ENCODE results near the gene FILIP1L.

Gene FILIP1L

DNA sequence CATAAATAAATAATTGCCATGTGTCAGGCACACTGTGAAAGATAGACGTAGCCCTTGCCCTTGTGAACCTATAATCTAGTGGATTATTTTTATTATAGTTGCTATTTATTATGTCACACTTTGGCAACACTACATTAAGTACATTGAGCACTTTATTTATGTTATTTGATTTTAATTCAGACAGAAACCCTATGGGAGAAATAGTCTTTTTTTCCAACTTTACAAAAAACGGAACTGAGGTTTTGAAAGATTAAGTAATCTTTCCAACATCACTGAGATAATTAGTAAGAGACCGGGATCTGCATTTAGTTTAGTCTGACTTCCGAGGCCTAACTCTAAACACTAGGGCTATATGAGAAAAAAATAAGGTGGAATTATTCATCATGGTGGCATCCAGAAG, 2.8 kb upstream of the FILIP1L start:
- no peaks in the 10 kb centered on the region for H3K36me3 ChIP-seq (replicated peaks)
- no peaks in the 10 kb centered on the region for H3K27me3 ChIP-seq (replicated peaks)
- no peak for TF ChIP-seq CTCF (IDR thresholded peaks at IDR 0.05; ENCODE audit: low read depth, low read length, missing control alignments)
- no peak overlapping the region for H3K27ac ChIP-seq
- no peak overlapping the region for H3K4me3 ChIP-seq (ENCODE audit: low read depth, low read length)
- no peak for DNase-seq
- in situ Hi-C loops (cut with HindIII; ENCODE audit: low pct_ligation_motif_present, low sequenced_read_pairs) = no loop called here

DNA sequence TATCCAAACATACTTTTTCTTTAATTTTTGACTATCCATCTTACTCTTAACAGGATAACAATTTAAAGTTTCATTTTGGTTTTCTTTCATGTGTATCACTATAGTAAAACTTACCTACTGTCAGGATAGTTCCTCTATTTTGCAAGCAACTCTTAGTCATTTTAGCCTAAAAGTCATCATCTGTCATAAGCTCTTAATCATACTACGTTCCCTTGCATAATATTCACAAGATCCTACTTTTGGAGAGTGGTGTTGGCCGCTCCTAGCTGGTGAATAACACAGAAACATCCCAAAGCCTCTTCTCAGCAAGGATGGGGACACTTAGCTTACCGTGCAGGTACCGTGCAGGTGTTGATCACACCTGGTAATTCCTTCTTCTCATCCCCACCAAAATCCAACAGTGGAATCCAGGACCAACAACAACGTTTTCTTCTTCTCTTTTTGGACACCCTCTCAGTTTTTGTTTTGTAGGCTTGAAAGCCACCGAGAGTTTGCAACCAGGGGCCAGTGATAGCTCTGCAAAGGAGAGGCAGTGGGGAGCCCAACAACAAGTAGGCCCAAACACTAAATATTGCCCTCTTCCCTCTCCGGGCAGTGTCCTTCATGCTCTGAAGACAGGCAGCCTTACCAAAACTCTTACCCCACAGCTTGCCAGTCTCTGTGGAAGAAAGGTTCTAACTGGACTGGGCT, 433 bp downstream of the FILIP1L start:
- in situ Hi-C loops (cut with HindIII; ENCODE audit: low pct_ligation_motif_present, low sequenced_read_pairs) = no loop called here
- H3K27ac ChIP-seq = no peak overlapping the region
- H3K4me3 ChIP-seq (ENCODE audit: low read depth, low read length) = no peak overlapping the region
- H3K36me3 ChIP-seq (replicated peaks) = no peaks in the 10 kb centered on the region
- no peaks in the 10 kb centered on the region for H3K27me3 ChIP-seq (replicated peaks)
- no peak for TF ChIP-seq CTCF (IDR thresholded peaks at IDR 0.05; ENCODE audit: low read depth, low read length, missing control alignments)
- DNase-seq = no peak

DNA sequence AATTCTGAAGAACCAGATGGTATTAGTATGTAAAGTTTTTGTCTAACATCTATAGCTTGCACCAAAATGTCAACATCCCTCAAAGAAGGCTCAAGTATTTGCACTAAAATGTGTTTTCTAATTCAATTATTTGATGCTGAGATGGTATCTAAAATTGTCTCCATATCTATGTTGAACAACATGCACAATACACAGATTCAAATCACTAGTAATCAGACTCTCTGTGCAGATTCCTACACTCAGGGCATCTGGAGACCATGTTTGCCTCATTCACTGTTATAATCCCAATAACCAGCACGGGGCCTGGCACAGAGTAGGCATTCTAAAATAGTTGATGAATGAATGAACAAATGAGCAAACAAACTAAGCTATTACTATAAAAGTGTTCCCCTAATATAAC, 2.6 kb downstream of the FILIP1L start:
- H3K36me3 ChIP-seq (replicated peaks) = no peaks in the 10 kb centered on the region
- H3K27ac ChIP-seq = no peak overlapping the region
- H3K4me3 ChIP-seq (ENCODE audit: low read depth, low read length) = no peak overlapping the region
- H3K27me3 ChIP-seq (replicated peaks) = no peaks in the 10 kb centered on the region
- no peak for DNase-seq
- in situ Hi-C loops (cut with HindIII; ENCODE audit: low pct_ligation_motif_present, low sequenced_read_pairs) = no loop called here
- TF ChIP-seq CTCF (IDR thresholded peaks at IDR 0.05; ENCODE audit: low read depth, low read length, missing control alignments) = no peak

GRCh38 chr3:100110162-100110561, 4.1 kb downstream of the FILIP1L start:
- no peaks in the 10 kb centered on the region for H3K27me3 ChIP-seq (replicated peaks)
- DNase-seq = no peak

GRCh38 chr3:100108464-100109079, 5.7 kb downstream of the FILIP1L start:
- DNase-seq = no peak
- H3K27me3 ChIP-seq (replicated peaks) = no peaks in the 10 kb centered on the region
- in situ Hi-C loops (cut with HindIII; ENCODE audit: low pct_ligation_motif_present, low sequenced_read_pairs) = no loop called here
- no peak overlapping the region for H3K4me3 ChIP-seq (ENCODE audit: low read depth, low read length)
- H3K27ac ChIP-seq = no peak overlapping the region
- no peak for TF ChIP-seq CTCF (IDR thresholded peaks at IDR 0.05; ENCODE audit: low read depth, low read length, missing control alignments)
- H3K36me3 ChIP-seq (replicated peaks) = no peaks in the 10 kb centered on the region

More at GRCh38 chr3:100110162-100110561, 4.1 kb downstream of the FILIP1L start:
- TF ChIP-seq CTCF (IDR thresholded peaks at IDR 0.05; ENCODE audit: low read depth, low read length, missing control alignments) = no peak
- Histone ChIP-seq H3K36me3 (replicated peaks) (no peaks in the 10 kb centered on the region), H3K4me3 (ENCODE audit: low read depth, low read length) (no peak overlapping the region), H3K27ac (no peak overlapping the region)
- in situ Hi-C loops (cut with HindIII; ENCODE audit: low pct_ligation_motif_present, low sequenced_read_pairs) = no loop called here
